ENCODE measurements around the gene DAGLA.

DAGLA gene

GRCh38 chr11:61747192-61747966, 67.2 kb downstream of the DAGLA start:
- DNase-seq (ENCODE audit: low spot score), result peak; percentile 19

- DNase-seq (ENCODE audit: low spot score), result no peak
Observed at GRCh38 chr11:61747967-61748285, 67.7 kb downstream of the DAGLA start.

GRCh38 chr11:61749591-61750217, 69.5 kb downstream of the DAGLA start:
- no peak for DNase-seq (ENCODE audit: low spot score)

- DNase-seq (ENCODE audit: low spot score), result no peak
Observed at GRCh38 chr11:61750631-61751273, 70.6 kb downstream of the DAGLA start.

- DNase-seq (ENCODE audit: low spot score), result no peak
Observed at GRCh38 chr11:61751384-61751783, 71.2 kb downstream of the DAGLA start.

GRCh38 chr11:61752117-61752924, 72.1 kb downstream of the DAGLA start, which contains the start of gene MYRF:
MYRF (plus strand) TSS chr11:61752636; CDS start chr11:61752745, 109 bp downstream.
- DNase-seq (ENCODE audit: low spot score), result peak; percentile 41

- DNase-seq (ENCODE audit: low spot score), result no peak
Observed at GRCh38 chr11:61752925-61753521, 72.8 kb downstream of the DAGLA start.

GRCh38 chr11:61753672-61754071, 73.5 kb downstream of the DAGLA start:
- no peak for DNase-seq (ENCODE audit: low spot score)

- no peak for DNase-seq (ENCODE audit: low spot score)
Observed at GRCh38 chr11:61754534-61755482, 74.6 kb downstream of the DAGLA start.

GRCh38 chr11:61756147-61756451, 75.9 kb downstream of the DAGLA start:
- no peak for DNase-seq (ENCODE audit: low spot score)

GRCh38 chr11:61756452-61757212, 76.4 kb downstream of the DAGLA start:
- peak; percentile 41 for DNase-seq (ENCODE audit: low spot score)

GRCh38 chr11:61757213-61757862, 77.1 kb downstream of the DAGLA start:
- no peak for DNase-seq (ENCODE audit: low spot score)

- DNase-seq (ENCODE audit: low spot score), result no peak
Observed at GRCh38 chr11:61760946-61761345, 80.8 kb downstream of the DAGLA start.

GRCh38 chr11:61761440-61762222, 81.4 kb downstream of the DAGLA start:
- no peak for DNase-seq (ENCODE audit: low spot score)

- no peak for DNase-seq (ENCODE audit: low spot score)
Observed at GRCh38 chr11:61762223-61762615, 82.0 kb downstream of the DAGLA start.

GRCh38 chr11:61762798-61763197, 82.6 kb downstream of the DAGLA start:
- DNase-seq (ENCODE audit: low spot score), result no peak

- no peak for DNase-seq (ENCODE audit: low spot score)
Observed at GRCh38 chr11:61763930-61764605, 83.9 kb downstream of the DAGLA start.

GRCh38 chr11:61764606-61765260, 84.5 kb downstream of the DAGLA start:
- DNase-seq (ENCODE audit: low spot score), result no peak
